ENCODE results near the gene ATG7. TPM values are rescaled to one million over a fixed set of nuclear protein-coding genes. Genes with fewer than 3 reads are reported as not detected.

The ATG7 gene
- total and polyA plus RNA-seq, 11 donors: 4.4 to 45.1 (median 14.4) TPM

GRCh38 chr3:11430207-11430606, 158.0 kb downstream of the ATG7 start:
- H3K9me3 ChIP-seq: no peaks in the 10 kb centered on the region
- no peak overlapping the region for H3K27ac ChIP-seq
- no peak for DNase-seq
- intact Hi-C loops (cut with DNase I): loop anchor here in 1 of 10 donors (10.0 kb wide), 1 partner anchor 45 kb away; no protein-coding TSS in a partner anchor
- WGBS, 4 donors: 81 to 93% (median 84%) methylated on average over 6 of the region's 6 CpGs
- no peaks in the 10 kb centered on the region for H3K27me3 ChIP-seq
- H3K36me3 ChIP-seq: peaks cover 0 to 12% (median 2%) of the 10 kb centered on the region in 9 donors
- peaks cover 0 to 32% (median 16%) of the 10 kb centered on the region in 12 donors for H3K4me1 ChIP-seq
- ATAC-seq: no peak
- no peak overlapping the region for H3K4me3 ChIP-seq
- TF ChIP-seq CTCF (IDR thresholded peaks at IDR 0.05): no peak
- TF ChIP-seq POLR2A (IDR thresholded peaks at IDR 0.05): no peak

- 67 to 89% (median 81%) methylated on average over 2 of the region's 2 CpGs for WGBS, 4 donors
- Histone ChIP-seq H3K4me1 (peaks cover 0 to 32% (median 16%) of the 10 kb centered on the region in 12 donors), H3K9me3 (no peaks in the 10 kb centered on the region), H3K36me3 (peaks cover 0 to 12% (median 2%) of the 10 kb centered on the region in 9 donors), H3K27me3 (no peaks in the 10 kb centered on the region), H3K27ac (no peak overlapping the region), H3K4me3 (no peak overlapping the region)
- ATAC-seq (no peak), DNase-seq (no peak)
- intact Hi-C loops (cut with DNase I): loop anchor here in 1 of 10 donors (10.0 kb wide), 1 partner anchor 46 kb away; no protein-coding TSS in a partner anchor
- TF ChIP-seq CTCF (IDR thresholded peaks at IDR 0.05) (no peak), POLR2A (IDR thresholded peaks at IDR 0.05) (no peak)
These were observed 158.4 kb downstream of the ATG7 start for GRCh38 chr3:11430624-11431023.

- Histone ChIP-seq H3K36me3 (peaks cover 0 to 12% (median 2%) of the 10 kb centered on the region in 9 donors), H3K27ac (no peak overlapping the region), H3K4me3 (no peak overlapping the region), H3K27me3 (no peaks in the 10 kb centered on the region), H3K4me1 (peaks cover 0 to 32% (median 16%) of the 10 kb centered on the region in 12 donors), H3K9me3 (no peaks in the 10 kb centered on the region)
- TF ChIP-seq POLR2A (IDR thresholded peaks at IDR 0.05) (no peak), CTCF (IDR thresholded peaks at IDR 0.05) (no peak)
- WGBS, 4 donors: 96 to 99% (median 97%) methylated on average over 3 of the region's 3 CpGs
- intact Hi-C loops (cut with DNase I): loop anchor here in 1 of 10 donors (10.0 kb wide), 1 partner anchor 47 kb away; no protein-coding TSS in a partner anchor
- DNase-seq (no peak), ATAC-seq (no peak)
These were observed 159.1 kb downstream of the ATG7 start for GRCh38 chr3:11431319-11431718.

- TF ChIP-seq CTCF (IDR thresholded peaks at IDR 0.05) (no peak), POLR2A (IDR thresholded peaks at IDR 0.05) (no peak)
- intact Hi-C loops (cut with DNase I): loop anchor here in 1 of 10 donors (10.0 kb wide), 1 partner anchor 49 kb away; no protein-coding TSS in a partner anchor
- ATAC-seq: peak; percentile 65 to 91 (median 84)
These were observed 161.9 kb downstream of the ATG7 start for GRCh38 chr3:11434017-11434526.

More at GRCh38 chr3:11434017-11434526, 161.9 kb downstream of the ATG7 start:
- DNase-seq: peak; percentile 51 to 70 (median 57)
- WGBS, 4 donors: 20 to 23% (median 22%) methylated on average over 3 of the region's 3 CpGs
- Histone ChIP-seq H3K27ac (peak overlapping the region; percentile 5 to 68 (median 46)), H3K4me1 (peaks cover 0 to 36% (median 16%) of the 10 kb centered on the region in 12 donors), H3K27me3 (no peaks in the 10 kb centered on the region), H3K9me3 (no peaks in the 10 kb centered on the region), H3K4me3 (no peak overlapping the region), H3K36me3 (no peaks in the 10 kb centered on the region)

Measured in heart left ventricle (tissue), 16 donors.